HG03354 (cell line): Measurements from ENCODE around the gene FBXO45.
"Not testable (repeated sequence)": the region's sequence is repeated elsewhere in the genome, so short reads cannot be mapped to it uniquely, and the experiment has no call there.

Source experiments
- ATAC-seq: cut with Tn5 transposase; IDR thresholded peaks from one replicate; pipeline ENCODE4 v1.9.1; 2021; ENCODE audit warnings: mild to moderate bottlenecking; ENCODE audit not compliant: unreplicated experiment, poor library complexity, severe bottlenecking

The FBXO45 gene, protein sequence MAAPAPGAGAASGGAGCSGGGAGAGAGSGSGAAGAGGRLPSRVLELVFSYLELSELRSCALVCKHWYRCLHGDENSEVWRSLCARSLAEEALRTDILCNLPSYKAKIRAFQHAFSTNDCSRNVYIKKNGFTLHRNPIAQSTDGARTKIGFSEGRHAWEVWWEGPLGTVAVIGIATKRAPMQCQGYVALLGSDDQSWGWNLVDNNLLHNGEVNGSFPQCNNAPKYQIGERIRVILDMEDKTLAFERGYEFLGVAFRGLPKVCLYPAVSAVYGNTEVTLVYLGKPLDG

GRCh38 chr3:196568246-196569002 is at the start of gene FBXO45, which contains the start of gene WDR53:
Gene FBXO45, plus strand, starts transcription at chr3:196568660. Its CDS starts 325 bp downstream, at chr3:196568985.
Gene WDR53, minus strand, starts transcription at chr3:196568554. Its CDS starts 7,079 bp downstream, at chr3:196561475.
- peak; percentile 92 for ATAC-seq

- ATAC-seq = no peak
These were observed 49.3 kb upstream of the FBXO45 start for GRCh38 chr3:196518966-196519717.

DNA sequence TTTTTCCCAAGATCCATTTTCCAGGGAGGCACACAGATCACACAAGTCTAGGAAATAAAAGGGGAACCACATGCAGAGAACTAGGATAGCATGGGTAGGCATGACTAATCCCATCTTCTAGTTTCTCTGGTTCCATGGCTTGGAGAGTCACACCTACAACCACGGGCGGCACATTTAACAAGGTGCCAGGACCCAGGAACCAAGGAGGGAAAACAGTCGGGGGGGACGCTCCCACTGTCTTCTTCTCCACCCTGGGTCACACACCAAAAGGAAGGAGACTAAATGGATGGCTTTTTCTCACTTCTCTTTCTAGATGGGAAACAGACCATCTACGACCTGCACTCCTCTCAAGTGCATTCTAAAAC is 48.8 kb upstream of the FBXO45 start:
- ATAC-seq = no peak

DNA sequence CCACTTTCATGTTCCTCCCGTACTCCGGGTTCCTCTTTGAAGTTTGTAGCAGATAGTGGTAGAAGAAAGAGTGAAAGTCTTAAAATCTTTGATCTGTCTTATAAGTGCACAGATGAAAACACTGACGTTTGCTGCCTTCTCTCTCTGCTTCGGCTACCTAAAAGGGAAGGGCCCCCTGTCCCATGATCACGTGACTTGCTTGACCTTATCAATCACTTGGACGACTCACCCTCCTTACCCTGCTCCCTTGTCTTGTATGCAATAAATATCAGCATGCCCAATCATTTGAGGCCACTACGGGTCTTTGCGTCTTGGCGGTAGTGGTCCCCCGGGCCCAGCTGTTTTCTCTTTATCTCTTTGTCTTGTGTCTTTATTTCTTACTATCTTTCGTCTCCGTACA is 47.2 kb upstream of the FBXO45 start:
- ATAC-seq = not testable (repeated sequence)

DNA sequence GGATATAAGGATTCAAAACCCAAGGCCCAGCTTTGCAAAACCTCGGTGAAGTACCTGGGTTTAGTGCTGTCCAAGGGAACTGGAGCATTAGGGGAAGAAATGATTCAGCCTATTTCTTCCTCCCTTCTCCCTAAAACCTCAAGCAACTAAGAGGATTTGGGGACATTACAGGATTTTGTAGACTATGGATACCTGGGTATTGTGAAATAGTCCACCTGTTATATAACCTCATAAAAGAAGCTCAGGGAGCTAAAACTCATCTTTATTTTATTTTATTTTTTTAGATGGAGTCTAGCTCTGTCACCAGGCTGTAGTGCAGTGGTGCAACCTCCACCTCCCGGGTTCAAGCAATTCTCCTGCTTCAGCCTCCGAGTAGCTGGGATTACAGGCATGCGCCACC is 44.6 kb upstream of the FBXO45 start:
- no peak for ATAC-seq

DNA sequence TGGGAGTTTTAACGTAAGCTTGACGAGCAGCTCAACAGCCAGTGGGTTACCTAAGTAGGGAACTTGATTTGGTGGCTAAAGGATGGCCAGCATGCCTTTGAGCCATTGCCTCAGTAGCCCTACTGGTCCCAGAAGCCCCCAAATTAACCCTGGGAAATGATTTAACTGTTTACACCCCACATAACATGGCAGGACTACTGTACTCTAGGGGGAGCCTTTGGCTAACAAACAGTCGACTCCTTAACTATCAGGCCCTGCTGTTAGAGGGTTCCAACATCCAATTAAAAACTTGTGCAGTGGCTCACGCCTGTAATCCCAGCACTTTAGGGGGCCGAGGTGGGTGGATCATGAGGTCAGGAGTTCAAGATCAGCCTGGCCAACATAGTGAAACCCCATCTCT is 43.9 kb upstream of the FBXO45 start:
- no peak for ATAC-seq

- ATAC-seq = no peak
These were observed 43.3 kb upstream of the FBXO45 start for GRCh38 chr3:196525141-196525540.

DNA sequence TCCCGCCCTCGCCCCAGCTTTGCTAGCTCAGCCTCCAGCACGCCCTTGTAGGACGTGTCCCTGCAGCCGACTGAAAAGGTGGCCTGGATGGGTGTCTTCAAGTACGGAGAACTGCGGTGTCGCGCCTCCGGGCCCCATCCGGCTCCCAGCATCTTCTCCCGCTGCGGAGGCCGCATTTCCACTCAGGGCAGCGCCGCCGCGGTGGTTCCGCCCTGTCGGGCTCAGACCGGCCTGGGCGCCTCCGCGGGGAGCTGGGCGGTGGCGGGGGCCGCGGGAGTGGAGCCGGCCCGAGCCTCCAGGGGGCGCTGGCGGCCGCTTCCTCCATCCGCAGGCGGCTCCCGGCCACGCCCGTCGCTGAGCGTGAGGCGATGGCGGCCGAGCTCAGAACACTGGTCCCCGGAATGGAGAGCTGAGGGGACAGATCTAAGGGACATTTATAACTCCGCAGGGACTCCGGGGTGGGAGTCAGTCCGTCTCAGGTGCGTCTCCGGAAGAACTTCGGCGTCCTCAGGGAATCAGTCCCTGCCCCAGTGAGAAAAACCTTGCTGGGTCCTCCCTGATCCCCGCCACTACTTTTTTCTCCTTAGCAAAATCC is 39.7 kb upstream of the FBXO45 start:
- ATAC-seq = peak; percentile 83

GRCh38 chr3:196531418-196531817 is 37.0 kb upstream of the FBXO45 start:
- no peak for ATAC-seq

DNA sequence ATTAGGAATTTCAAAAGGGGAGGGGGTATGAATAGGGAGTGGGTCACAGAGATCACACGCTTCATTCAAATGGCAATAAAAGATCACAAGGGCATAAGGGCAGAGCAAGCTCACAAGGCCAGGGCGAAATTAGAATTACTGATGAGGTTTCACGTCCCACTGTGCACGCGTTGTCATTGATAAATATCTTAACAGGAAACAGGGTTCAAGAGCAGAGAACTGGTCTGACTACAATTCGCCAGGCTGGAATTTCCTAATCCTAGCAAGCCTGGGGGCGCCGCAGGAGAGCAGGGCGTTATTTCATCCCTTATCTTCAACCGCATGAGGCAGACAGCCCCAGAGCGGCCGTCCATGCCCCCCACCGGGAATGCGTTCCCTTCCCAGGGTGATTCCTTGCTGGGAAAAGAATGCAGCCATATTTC is 35.2 kb upstream of the FBXO45 start:
- no peak for ATAC-seq

DNA sequence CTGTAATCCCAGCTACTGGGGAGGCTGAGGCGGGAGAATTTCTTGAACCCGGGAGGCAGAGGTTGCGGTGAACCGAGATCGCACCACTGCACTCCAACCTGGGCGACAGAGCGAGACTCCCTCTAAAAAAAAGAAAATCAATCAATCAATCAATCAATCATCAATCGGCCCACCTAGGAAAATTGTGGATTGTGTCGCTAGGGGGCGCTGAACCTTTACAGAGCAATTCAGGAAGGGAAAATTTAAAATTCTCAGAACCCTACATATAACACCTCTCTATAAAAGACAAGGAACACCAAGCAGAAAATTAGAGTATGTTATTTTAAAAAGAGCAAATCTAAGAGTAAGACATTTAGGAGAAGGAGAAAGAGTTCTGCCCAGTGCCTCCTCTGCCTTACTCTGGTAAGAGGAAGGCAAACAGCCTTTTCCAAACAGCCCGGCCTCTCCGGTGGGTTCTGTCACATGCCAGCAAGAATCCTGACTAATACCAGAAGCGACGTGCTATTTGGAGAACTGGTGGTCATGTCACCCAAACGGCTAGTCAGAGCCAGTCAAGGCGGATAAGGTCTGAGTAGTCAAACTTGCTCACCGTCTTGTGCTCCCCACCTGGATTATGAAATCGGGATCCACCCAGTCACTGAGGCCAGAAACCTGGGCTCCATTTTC is 31.0 kb upstream of the FBXO45 start:
- no peak for ATAC-seq

DNA sequence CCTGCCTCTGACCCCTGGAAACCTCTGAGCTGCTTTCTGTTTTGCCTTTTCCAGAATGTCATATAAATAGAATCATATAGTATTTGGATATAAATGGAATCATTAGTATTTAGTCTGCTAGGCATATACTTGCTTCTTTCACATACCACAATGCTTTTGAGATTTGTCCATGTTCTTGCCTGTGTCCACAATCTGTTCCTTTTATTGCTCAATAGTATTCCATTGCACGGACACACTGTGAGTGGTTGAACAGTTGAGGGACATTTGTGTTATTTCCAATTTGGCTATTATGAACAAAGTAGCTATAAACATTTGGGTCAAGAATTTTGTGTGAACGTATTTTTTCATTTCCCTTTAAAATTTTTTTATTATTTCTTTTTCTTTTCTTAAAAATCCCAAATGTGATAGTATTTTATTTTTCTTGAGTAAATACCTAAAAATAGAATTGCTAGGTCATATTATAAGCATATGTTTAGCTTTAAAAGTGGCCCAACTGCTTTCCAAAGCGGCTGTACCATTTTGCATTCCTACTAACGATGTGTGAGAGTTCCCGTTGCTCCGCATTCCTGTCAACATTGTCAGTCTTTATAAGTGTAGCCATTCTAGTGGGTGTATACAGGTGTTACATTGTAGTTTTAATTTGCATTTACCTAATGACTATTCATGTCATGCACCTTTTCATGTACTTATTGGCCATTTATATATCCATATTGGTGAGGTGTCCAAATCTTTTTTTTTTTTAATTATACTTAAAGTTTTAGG is 26.6 kb upstream of the FBXO45 start:
- ATAC-seq = no peak

- no peak for ATAC-seq
These were observed 23.9 kb upstream of the FBXO45 start for GRCh38 chr3:196544491-196544992.

GRCh38 chr3:196546537-196546936 is 21.9 kb upstream of the FBXO45 start:
- ATAC-seq = no peak

- ATAC-seq = no peak
These were observed 21.4 kb upstream of the FBXO45 start for GRCh38 chr3:196547067-196547466.

GRCh38 chr3:196549312-196549711 is 19.1 kb upstream of the FBXO45 start:
- not testable (repeated sequence) for ATAC-seq

- ATAC-seq = not testable (repeated sequence)
These were observed 18.3 kb upstream of the FBXO45 start for GRCh38 chr3:196550172-196550571.

DNA sequence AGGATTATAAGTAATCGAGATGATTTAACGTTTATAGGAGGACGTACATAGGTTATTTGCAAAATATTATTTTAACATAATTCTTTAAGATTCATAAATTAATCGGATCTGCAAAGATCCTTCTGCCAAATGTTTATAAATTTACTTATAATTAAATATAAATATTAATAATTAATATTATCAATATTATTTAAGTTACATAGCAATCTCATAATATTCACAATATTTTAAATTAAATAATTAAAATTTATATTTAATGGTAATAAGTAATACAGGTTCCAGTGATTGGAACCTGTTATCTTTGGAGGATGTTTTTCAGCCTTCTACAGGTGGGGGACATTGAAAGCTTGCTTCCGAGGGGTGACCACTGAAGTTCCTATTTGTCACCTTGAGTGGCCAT is 16.2 kb upstream of the FBXO45 start:
- ATAC-seq = no peak

- ATAC-seq = no peak
These were observed 14.9 kb upstream of the FBXO45 start for GRCh38 chr3:196553551-196553950.
